RWPE2 (cell line): ENCODE measurements around the gene SERPINE2.
"Not testable (repeated sequence)": the region's sequence is repeated elsewhere in the genome, so short reads cannot be mapped to it uniquely, and the experiment has no call there.

Experiments used
- ATAC-seq: fragments of 200-7000 bp; cut with Tn5 transposase; 3 replicates; pipeline ENCODE4 v1.9.1; 2021; ENCODE audit warnings: low read depth
- DNase-seq: peaks from one replicate; pipeline ENCODE4 v3.0.0-alpha.2; 2020; ENCODE audit warnings: low spot score
- H3K27ac ChIP-seq: fragments of 450-650 bp; 2 replicates; pipeline ENCODE4 v1.5.1; 2017; ENCODE audit warnings: mild to moderate bottlenecking; ENCODE audit not compliant: poor library complexity, severe bottlenecking
- H3K27me3 ChIP-seq: fragments of 250-450 bp; sonication (Bioruptor Pico); 2 replicates; pipeline ENCODE4 v1.5.1; 2021; ENCODE audit warnings: mild to moderate bottlenecking, moderate library complexity; ENCODE audit not compliant: insufficient read depth, poor library complexity, severe bottlenecking
- H3K36me3 ChIP-seq: fragments of 250-450 bp; sonication (Bioruptor Pico); 2 replicates; pipeline ENCODE4 v1.5.1; 2020; ENCODE audit warnings: low read depth, mild to moderate bottlenecking, moderate library complexity
- H3K4me1 ChIP-seq: fragments of 250-450 bp; sonication (Bioruptor Pico); 2 replicates; pipeline ENCODE4 v1.5.1; 2021; ENCODE audit warnings: mild to moderate bottlenecking, moderate library complexity; ENCODE audit not compliant: insufficient read depth, poor library complexity, severe bottlenecking
- H3K4me3 ChIP-seq: fragments of 250-450 bp; sonication (Bioruptor Pico); 2 replicates; pipeline ENCODE4 v1.5.1; 2021; ENCODE audit warnings: mild to moderate bottlenecking, moderate library complexity; ENCODE audit not compliant: severe bottlenecking
- H3K9me3 ChIP-seq: fragments of 250-450 bp; sonication (Bioruptor Pico); 2 replicates; pipeline ENCODE4 v1.5.1; 2021; ENCODE audit warnings: mild to moderate bottlenecking, moderate library complexity; ENCODE audit not compliant: severe bottlenecking
- CTCF ChIP-seq: fragments of 450-650 bp; IDR thresholded peaks from one replicate; pipeline ENCODE4 v1.5.1; 2017; ENCODE audit warnings: mild to moderate bottlenecking, moderate library complexity; ENCODE audit not compliant: poor library complexity, severe bottlenecking

The SERPINE2 gene

DNA sequence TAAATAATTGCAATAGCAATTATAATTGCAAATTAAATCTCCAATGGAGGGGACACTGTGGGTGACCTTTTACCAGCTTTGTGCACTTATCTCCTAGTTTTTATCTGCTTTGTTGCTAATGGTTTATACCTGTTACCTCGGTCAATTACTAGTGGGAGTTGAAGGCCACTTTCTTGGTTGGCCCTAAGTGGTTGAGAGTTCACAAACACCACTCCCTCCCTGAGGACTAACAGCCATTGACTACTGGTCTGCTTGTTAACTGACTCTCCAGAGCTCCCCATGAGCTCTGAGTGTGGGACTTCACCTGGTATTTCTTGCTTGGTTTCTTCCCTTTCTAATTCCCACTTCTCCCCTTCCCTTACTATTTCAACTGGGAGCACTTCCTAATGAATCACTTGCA is 27.2 kb downstream of the SERPINE2 start:
- H3K4me1 ChIP-seq: peaks cover 18% of the 10 kb centered on the region
- H3K27ac ChIP-seq: no peak overlapping the region
- no peaks in the 10 kb centered on the region for H3K27me3 ChIP-seq
- DNase-seq (no peak), ATAC-seq (no peak)
- H3K4me3 ChIP-seq: no peak overlapping the region
- H3K36me3 ChIP-seq: peaks cover 7% of the 10 kb centered on the region; the same call in 1 of the 2 replicates
- H3K9me3 ChIP-seq: no peaks in the 10 kb centered on the region
- no peak for TF ChIP-seq CTCF

DNA sequence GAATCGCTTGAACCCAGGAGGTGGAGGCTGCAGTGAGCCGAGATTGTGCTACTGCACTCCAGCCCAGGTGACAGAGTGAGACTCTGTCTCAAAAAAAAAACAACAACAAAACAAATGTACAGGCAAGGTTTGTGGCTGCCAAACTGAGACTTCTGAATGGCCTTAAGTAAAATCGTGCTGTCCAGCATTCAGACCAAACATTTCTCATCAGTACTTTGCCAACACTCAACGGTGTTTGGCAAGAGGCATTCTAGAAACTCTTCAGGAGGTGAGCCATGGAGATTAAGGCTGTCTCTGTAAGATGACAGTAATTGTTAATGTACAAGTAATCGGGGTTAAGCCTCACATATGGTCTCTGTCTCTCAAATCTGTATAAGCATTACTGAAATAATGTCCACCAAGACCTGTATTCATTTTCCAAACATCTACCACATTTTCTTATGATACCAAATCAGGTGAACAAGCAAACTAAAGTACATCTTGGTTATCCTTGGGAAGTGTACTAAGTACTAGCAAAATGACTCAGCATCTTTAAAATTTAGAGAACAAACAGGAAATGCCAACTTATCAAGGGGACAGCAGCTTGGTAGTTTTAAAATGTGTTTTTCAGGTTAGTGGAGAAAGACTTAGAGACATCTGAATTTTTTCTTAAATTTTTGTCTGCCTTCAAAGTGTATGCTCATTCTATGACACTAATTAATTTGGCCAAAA is 29.3 kb downstream of the SERPINE2 start:
- Histone ChIP-seq H3K4me3 (no peak overlapping the region), H3K4me1 (peaks cover 13% of the 10 kb centered on the region), H3K27ac (peak overlapping the region; percentile 29), H3K36me3 (peaks cover 7% of the 10 kb centered on the region; the same call in 1 of the 2 replicates), H3K9me3 (no peaks in the 10 kb centered on the region), H3K27me3 (no peaks in the 10 kb centered on the region)
- ATAC-seq (no peak), DNase-seq (no peak)
- no peak for TF ChIP-seq CTCF

DNA sequence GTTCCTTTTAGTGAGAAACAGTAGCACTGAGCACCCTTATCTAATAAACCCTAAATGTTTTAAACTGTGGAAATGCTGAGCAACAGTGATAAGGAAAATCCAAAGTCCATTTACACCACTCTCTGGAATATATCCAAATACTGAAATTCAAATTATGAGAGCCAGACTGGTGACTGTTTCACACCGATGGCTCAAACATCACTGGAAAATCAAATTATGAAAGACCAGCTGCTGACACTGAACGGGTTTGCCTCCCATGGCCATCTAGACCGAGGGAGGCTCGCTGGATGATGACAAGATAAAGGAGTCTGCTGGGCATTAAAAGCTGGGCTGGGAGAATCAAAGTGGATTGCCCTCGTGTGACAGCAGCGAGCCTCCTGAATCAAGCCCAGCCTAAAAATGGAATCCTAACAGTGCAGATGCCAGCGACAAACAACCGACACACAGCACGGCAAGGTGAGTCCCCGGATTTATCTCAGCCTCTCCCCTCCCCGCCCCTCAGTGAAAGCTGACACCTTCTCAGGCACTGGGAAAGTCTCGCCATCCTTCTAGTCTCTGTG is 30.3 kb downstream of the SERPINE2 start:
- Histone ChIP-seq H3K9me3 (no peaks in the 10 kb centered on the region), H3K27me3 (no peaks in the 10 kb centered on the region), H3K4me1 (peaks cover 13% of the 10 kb centered on the region), H3K36me3 (peaks cover 7% of the 10 kb centered on the region; the same call in 1 of the 2 replicates), H3K27ac (no peak overlapping the region), H3K4me3 (no peak overlapping the region)
- TF ChIP-seq CTCF: no peak
- DNase-seq (no peak), ATAC-seq (no peak)

- Histone ChIP-seq H3K4me3 (no peak overlapping the region), H3K27ac (no peak overlapping the region), H3K36me3 (peaks cover 24% of the 10 kb centered on the region), H3K9me3 (no peaks in the 10 kb centered on the region), H3K27me3 (no peaks in the 10 kb centered on the region), H3K4me1 (no peaks in the 10 kb centered on the region)
- no peak for TF ChIP-seq CTCF
- DNase-seq (no peak), ATAC-seq (no peak)
These were observed 34.9 kb downstream of the SERPINE2 start for GRCh38 chr2:224004105-224004695.

GRCh38 chr2:224000662-224001061 is 38.4 kb downstream of the SERPINE2 start:
- not testable (repeated sequence) for H3K9me3 ChIP-seq, ATAC-seq, H3K4me1 ChIP-seq, H3K4me3 ChIP-seq, DNase-seq, H3K27me3 ChIP-seq, H3K27ac ChIP-seq
- peaks cover 51% of the 10 kb centered on the region for H3K36me3 ChIP-seq
